MM.1S (cell line): ENCODE results near the gene DMBT1.

Source experiments
- DNase-seq: peaks from one replicate; pipeline ENCODE4 v3.0.0-alpha.2; 2015
- H2AFZ ChIP-seq: fragments of 300-600 bp; sonication (generic); 2 replicates; pipeline ENCODE4 v1.6.0; 2016; ENCODE audit warnings: antibody characterized with exemption, low read length
- H3F3A ChIP-seq: fragments of 300-600 bp; sonication (generic); 2 replicates; pipeline ENCODE4 v1.6.1; 2016; ENCODE audit warnings: mild to moderate bottlenecking, antibody characterized with exemption, low read length, moderate library complexity, mixed read lengths; ENCODE audit not compliant: insufficient read depth
- H3K27ac ChIP-seq: fragments of 300-600 bp; sonication (generic); 2 replicates; pipeline ENCODE4 v1.5.1; 2016; ENCODE audit warnings: mild to moderate bottlenecking, low read length
- H3K27me3 ChIP-seq: fragments of 300-600 bp; sonication (generic); replicated peaks from 2 replicates; pipeline ENCODE4 v1.6.0; 2016; ENCODE audit warnings: low read length; ENCODE audit not compliant: insufficient read depth
- H3K36me3 ChIP-seq: fragments of 300-600 bp; sonication (generic); replicated peaks from 2 replicates; pipeline ENCODE4 v1.6.1; 2016; ENCODE audit warnings: mild to moderate bottlenecking, low read length, mixed read lengths; ENCODE audit not compliant: insufficient read depth
- H3K4me1 ChIP-seq: fragments of 300-600 bp; sonication (generic); 2 replicates; pipeline ENCODE4 v1.6.1; 2016; ENCODE audit warnings: low read length, mixed read lengths
- H3K4me2 ChIP-seq: fragments of 300-600 bp; sonication (generic); 2 replicates; pipeline ENCODE4 v1.6.0; 2016; ENCODE audit warnings: low read depth, low read length
- H3K4me3 ChIP-seq: fragments of 300-600 bp; sonication (generic); 2 replicates; pipeline ENCODE4 v1.5.1; 2016; ENCODE audit warnings: low read length, mixed read lengths
- H3K79me2 ChIP-seq: fragments of 300-600 bp; sonication (generic); 2 replicates; pipeline ENCODE4 v1.6.1; 2016; ENCODE audit warnings: mixed run types, low read length, mixed read lengths
- H3K9ac ChIP-seq: fragments of 300-600 bp; sonication (generic); 2 replicates; pipeline ENCODE4 v1.6.1; 2016; ENCODE audit warnings: low read length, mixed read lengths
- H3K9me2 ChIP-seq: fragments of 300-600 bp; sonication (generic); replicated peaks from 2 replicates; pipeline ENCODE4 v1.6.1; 2016; ENCODE audit warnings: mild to moderate bottlenecking, low read length, mixed read lengths; ENCODE audit not compliant: insufficient read depth
- H3K9me3 ChIP-seq: fragments of 300-600 bp; sonication (generic); replicated peaks from 2 replicates; pipeline ENCODE4 v1.6.1; 2016; ENCODE audit warnings: mild to moderate bottlenecking, low read length, mixed read lengths; ENCODE audit not compliant: insufficient read depth
- H4K20me1 ChIP-seq: fragments of 300-600 bp; sonication (generic); 2 replicates; pipeline ENCODE4 v1.6.1; 2016; ENCODE audit warnings: mild to moderate bottlenecking, low read length, moderate library complexity, mixed read lengths; ENCODE audit not compliant: insufficient read depth
- CTCF ChIP-seq: fragments of 300-600 bp; sonication (generic); IDR thresholded peaks from 2 replicates; pipeline ENCODE4 v1.5.1; 2016; ENCODE audit warnings: antibody characterized with exemption, low read length, mixed read lengths
- EZH2 ChIP-seq: fragments of 300-600 bp; sonication (generic); optimal IDR thresholded peaks from 2 replicates; pipeline ENCODE3; 2017; ENCODE audit warnings: low read depth, mild to moderate bottlenecking, antibody characterized with exemption, low read length, mixed read lengths
- EZH2phosphoT487 ChIP-seq: fragments of 300-600 bp; sonication (generic); IDR thresholded peaks from 2 replicates; pipeline ENCODE4 v1.6.1; 2018; ENCODE audit warnings: antibody characterized with exemption, low read length

DMBT1 gene

DNA sequence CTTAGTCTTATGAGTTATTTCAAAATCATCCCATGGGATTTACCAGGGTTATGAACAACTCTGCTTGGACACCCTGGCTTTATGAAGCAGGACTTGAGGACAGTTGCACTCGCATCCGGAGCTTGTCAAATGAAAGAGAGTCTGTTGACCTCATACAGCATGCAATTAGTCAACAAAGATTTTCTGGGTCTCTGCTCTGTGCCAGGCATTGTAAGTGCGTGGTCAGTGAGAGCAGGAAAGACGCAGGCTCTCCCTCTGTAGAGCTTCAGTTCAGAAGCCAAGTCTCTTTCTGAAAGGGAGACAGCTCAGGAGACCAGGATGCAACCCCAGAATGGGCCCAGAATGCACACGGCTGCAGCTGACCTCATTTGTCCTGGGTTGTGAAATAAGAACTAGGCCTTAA, 45.5 kb upstream of the DMBT1 start:
- no peak overlapping the region for H3K4me3 ChIP-seq
- H3K27ac ChIP-seq = no peak overlapping the region
- H3K9me2 ChIP-seq = no peaks in the 10 kb centered on the region
- no peak for DNase-seq
- no peaks in the 10 kb centered on the region for H3K79me2 ChIP-seq
- no peaks in the 10 kb centered on the region for H4K20me1 ChIP-seq
- H3K4me2 ChIP-seq = no peak overlapping the region
- no peak overlapping the region for H2AFZ ChIP-seq
- no peaks in the 10 kb centered on the region for H3K9me3 ChIP-seq
- H3K9ac ChIP-seq = no peak overlapping the region
- TF ChIP-seq EZH2phosphoT487 (no peak), EZH2 (no peak), CTCF (no peak)
- H3K4me1 ChIP-seq = no peaks in the 10 kb centered on the region
- no peaks in the 10 kb centered on the region for H3K36me3 ChIP-seq
- no peaks in the 10 kb centered on the region for H3F3A ChIP-seq
- no peaks in the 10 kb centered on the region for H3K27me3 ChIP-seq

DNA sequence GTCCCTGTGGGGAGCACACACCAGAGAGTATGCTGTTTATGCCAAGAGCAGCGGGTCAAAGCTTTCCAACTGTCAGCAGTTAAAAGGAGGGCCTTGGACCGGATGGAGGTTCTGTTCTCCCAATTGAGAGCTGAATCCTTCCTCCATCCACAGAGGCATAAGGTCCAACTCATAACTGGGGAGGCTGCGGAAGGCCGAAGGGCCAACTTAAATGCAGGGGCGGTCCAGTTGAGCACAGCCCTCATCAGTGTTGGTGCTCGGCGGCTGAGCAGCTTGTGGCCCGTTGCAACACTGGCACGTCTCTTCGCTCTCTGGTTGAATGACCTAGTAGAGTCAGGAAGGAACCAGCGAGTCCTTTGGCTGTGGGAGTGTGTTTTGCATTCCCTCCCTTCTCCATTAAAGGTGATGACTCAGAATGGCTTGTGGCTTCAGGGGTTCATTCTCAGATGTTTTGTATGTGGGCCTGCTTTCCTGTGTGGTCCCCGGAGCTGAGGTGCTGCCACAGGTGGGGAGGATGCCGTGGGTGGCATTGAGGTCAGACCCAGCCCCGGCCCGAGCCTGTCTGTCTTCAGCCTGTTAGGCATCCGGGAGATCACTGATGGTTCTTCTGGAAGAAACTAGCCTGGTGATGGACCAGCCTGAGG, 44.8 kb upstream of the DMBT1 start:
- Histone ChIP-seq H3K4me2 (no peak overlapping the region), H3K27me3 (no peaks in the 10 kb centered on the region), H4K20me1 (no peaks in the 10 kb centered on the region), H3K9me2 (no peaks in the 10 kb centered on the region), H3K4me3 (no peak overlapping the region), H3K27ac (no peak overlapping the region), H3K4me1 (no peaks in the 10 kb centered on the region), H3F3A (no peaks in the 10 kb centered on the region), H2AFZ (no peak overlapping the region), H3K36me3 (no peaks in the 10 kb centered on the region), H3K9me3 (no peaks in the 10 kb centered on the region), H3K9ac (no peak overlapping the region), H3K79me2 (no peaks in the 10 kb centered on the region)
- TF ChIP-seq EZH2phosphoT487 = no peak
- no peak for TF ChIP-seq EZH2
- no peak for TF ChIP-seq CTCF
- no peak for DNase-seq

- no peak for DNase-seq
- no peaks in the 10 kb centered on the region for H3K79me2 ChIP-seq
- H3K9me3 ChIP-seq = no peaks in the 10 kb centered on the region
- no peaks in the 10 kb centered on the region for H3K4me1 ChIP-seq
- no peak overlapping the region for H2AFZ ChIP-seq
- H3F3A ChIP-seq = no peaks in the 10 kb centered on the region
- no peaks in the 10 kb centered on the region for H3K27me3 ChIP-seq
- H3K4me3 ChIP-seq = no peak overlapping the region
- H3K9me2 ChIP-seq = no peaks in the 10 kb centered on the region
- TF ChIP-seq EZH2phosphoT487 = no peak
- no peak for TF ChIP-seq EZH2
- TF ChIP-seq CTCF = no peak
- H3K4me2 ChIP-seq = no peak overlapping the region
- H3K27ac ChIP-seq = no peak overlapping the region
- H3K9ac ChIP-seq = no peak overlapping the region
- H3K36me3 ChIP-seq = no peaks in the 10 kb centered on the region
- no peaks in the 10 kb centered on the region for H4K20me1 ChIP-seq
Observed at GRCh38 chr10:122516734-122517133, 43.8 kb upstream of the DMBT1 start.
